Testis (tissue), 2 donors: Measurements from ENCODE around the gene MACROD1.

Source experiments
- POLR2A ChIP-seq: fragments of 450-650 bp; IDR thresholded peaks from one replicate; pipeline ENCODE4 v1.6.1; 2017; ENCODE audit warnings: antibody characterized with exemption, mild to moderate bottlenecking, moderate library complexity
- TF ChIP-seq, protein P1 (sequence below), 3 experiments: fragments of 450-650 bp in 2 of 3; fragments of 200-600 bp in 1 of 3; sonication (generic) in 1 of 3; IDR thresholded peaks; one replicate each; pipeline ENCODE4 v1.5.1; 2016 to 2019; ENCODE audit warnings: antibody characterized with exemption in 3 of 3, mild to moderate bottlenecking in 2 of 3, moderate library complexity in 1 of 3

GRCh38 chr11:64065141-64065465, 100.8 kb downstream of the MACROD1 start:
- TF ChIP-seq, protein P1, sequence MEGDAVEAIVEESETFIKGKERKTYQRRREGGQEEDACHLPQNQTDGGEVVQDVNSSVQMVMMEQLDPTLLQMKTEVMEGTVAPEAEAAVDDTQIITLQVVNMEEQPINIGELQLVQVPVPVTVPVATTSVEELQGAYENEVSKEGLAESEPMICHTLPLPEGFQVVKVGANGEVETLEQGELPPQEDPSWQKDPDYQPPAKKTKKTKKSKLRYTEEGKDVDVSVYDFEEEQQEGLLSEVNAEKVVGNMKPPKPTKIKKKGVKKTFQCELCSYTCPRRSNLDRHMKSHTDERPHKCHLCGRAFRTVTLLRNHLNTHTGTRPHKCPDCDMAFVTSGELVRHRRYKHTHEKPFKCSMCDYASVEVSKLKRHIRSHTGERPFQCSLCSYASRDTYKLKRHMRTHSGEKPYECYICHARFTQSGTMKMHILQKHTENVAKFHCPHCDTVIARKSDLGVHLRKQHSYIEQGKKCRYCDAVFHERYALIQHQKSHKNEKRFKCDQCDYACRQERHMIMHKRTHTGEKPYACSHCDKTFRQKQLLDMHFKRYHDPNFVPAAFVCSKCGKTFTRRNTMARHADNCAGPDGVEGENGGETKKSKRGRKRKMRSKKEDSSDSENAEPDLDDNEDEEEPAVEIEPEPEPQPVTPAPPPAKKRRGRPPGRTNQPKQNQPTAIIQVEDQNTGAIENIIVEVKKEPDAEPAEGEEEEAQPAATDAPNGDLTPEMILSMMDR (IDR thresholded peaks at IDR 0.05) = no peak
- TF ChIP-seq POLR2A = no peak
